ENCODE measurements around the gene SLC12A7.

- no peak for TF ChIP-seq SIN3A (IDR thresholded peaks at IDR 0.05; ENCODE audit: borderline replicate concordance, insufficient read depth, low read length)
- no peak for TF ChIP-seq POLR2AphosphoS5 (IDR thresholded peaks at IDR 0.05; ENCODE audit: low read depth, low read length)
These were observed 108.4 kb downstream of the SLC12A7 start for GRCh38 chr5:1003296-1003937.

All from PFSK-1 (cell line).